GM19099 (cell line): ENCODE measurements around the gene YIF1A.

Source experiments
- POLR2A ChIP-seq: IDR thresholded peaks from 3 replicates; pipeline ENCODE4 v1.6.1; 2011; ENCODE audit warnings: low read depth; ENCODE audit not compliant: insufficient read length; ENCODE audit errors: extremely low read depth

The YIF1A gene

GRCh38 chr11:66274219-66274618 lies 14.7 kb downstream of the YIF1A start:
- TF ChIP-seq POLR2A: no peak

DNA sequence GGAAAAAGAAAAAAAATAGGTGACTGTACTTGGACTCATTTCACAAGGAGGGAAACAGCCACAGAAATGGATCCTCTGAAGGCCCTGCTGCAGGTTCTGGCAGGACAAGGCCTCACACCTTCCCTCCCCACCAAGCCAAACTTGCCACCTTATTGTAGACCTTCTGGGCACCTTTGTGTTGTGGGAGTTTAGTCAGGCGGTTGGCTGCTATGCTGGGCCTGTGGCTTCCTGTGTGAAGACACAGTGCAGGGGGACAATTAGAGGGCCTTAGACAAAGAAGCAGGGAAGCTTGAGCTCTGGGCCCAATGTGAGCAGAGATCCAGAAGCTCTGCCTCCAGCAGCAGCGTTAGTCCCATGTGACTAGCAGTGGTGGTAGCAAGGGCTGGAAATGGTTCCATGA lies 16.3 kb downstream of the YIF1A start:
- TF ChIP-seq POLR2A: no peak

GRCh38 chr11:66271816-66272215 lies 17.1 kb downstream of the YIF1A start:
- no peak for TF ChIP-seq POLR2A

- peak; percentile 15 for TF ChIP-seq POLR2A
These were observed 19.7 kb downstream of the YIF1A start for GRCh38 chr11:66268952-66269905.

DNA sequence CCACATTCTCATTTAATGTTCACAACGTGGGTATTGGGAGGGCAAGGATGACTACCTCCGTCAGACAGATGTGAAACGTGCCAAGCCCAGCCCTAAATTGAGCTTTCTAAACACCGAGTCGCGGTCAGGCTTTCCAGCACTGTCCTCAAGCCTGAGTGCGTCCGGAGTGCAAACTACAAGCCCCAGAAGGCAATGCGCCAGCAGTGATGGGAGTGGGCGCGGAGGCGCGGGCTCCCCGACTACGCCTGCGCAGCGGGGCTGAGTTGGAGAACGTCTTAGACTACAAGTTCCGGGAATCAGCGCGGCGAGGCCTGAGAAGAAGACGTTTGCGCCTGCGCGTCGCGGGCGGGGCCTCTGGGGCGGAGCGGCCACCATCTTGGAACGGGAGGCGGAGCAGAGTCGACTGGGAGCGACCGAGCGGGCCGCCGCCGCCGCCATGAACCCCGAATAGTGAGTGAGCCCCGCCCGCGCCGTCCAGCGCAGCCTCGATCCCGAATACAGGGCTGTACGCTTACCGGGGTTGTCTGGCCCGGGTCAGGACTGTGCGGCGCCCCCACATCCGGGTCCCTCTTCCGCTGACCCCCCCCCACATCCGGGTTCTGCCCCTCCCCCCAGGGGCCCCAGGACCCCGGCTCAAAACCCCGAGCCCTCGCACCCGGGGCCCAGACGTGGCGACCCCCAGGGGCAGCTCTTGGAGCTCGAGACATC lies 20.5 kb downstream of the YIF1A start, which contains the start of gene RAB1B:
Gene RAB1B, plus strand, starts transcription at position 396 of the 708 bp plus-strand sequence. Its CDS starts 41 bp downstream, at position 437.
- TF ChIP-seq POLR2A: peak; percentile 69

DNA sequence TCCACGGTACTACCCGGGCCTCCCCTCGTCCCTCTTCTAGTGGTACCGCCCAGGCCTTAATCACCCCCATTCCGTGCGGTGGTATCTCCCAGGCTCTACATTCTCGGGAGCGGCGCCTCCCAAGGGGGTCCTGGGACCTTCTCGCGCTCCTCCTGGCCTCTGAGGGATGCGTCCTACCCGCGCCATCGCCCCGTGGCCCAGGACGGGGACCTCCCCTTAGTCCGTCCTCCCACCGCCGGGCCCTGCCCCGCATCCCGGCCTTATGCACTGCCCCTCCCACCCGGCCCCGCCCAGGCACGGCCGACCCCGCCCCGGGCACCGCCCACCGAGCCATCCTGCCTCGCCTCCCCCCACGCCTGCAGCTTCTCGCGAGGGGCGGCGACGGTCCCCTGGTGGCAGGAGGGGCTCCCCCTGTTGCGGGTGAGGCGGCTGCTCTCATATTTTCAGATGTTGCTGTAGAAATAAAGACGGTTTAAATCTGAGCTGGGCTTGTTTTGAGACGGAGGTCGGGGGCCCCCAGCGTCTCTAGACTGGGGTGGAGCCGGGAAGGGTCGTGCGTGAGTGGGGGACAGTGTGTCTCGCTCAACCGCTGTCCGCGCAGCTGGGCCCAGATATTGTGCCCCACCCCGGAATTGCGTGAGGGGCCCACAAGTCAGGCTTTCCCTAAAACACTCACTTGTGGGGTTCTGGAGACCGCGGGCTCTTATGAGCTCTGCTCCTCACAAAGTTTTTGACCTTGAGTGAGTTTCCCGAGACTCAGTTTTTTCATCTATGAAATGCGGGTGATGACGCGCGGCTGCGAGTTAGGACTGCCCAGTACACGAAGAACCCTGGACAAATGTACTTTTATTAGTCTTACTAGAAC lies 21.3 kb downstream of the YIF1A start:
- TF ChIP-seq POLR2A: peak; percentile 17

GRCh38 chr11:66267039-66267378 lies 21.9 kb downstream of the YIF1A start:
- no peak for TF ChIP-seq POLR2A

DNA sequence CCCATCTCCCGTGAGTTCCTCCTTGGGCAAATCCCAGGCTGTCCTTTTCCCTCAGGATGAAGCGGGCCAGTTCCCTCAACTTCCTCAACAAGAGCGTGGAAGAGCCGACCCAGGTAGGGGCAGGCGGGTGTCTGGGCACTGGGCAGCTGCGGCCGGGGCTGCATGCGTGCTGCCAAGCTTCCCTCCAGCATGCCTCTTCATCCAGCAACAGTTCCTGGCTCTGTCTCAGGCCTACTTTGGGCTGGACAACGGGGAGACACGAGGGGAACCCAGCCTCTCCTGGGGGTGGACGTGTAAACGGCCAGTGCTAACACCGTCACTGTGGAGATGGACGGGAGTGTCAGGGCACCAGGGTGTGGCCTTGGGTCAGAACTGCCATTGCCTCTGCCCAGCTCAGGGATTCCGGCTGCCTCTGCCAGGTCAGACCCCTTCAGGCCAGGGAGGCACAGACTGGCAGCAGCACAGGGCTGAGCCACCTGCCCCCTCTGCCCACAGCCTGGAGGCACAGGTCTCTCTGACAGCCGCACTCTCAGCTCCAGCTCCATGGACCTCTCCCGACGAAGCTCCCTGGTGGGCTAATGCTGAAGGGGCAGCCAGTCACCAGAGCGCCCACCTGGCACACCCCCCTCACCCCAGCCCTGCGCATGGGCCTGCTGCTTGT lies 22.4 kb downstream of the YIF1A start:
- no peak for TF ChIP-seq POLR2A

- TF ChIP-seq POLR2A: no peak
These were observed 23.2 kb downstream of the YIF1A start for GRCh38 chr11:66265531-66266377.

DNA sequence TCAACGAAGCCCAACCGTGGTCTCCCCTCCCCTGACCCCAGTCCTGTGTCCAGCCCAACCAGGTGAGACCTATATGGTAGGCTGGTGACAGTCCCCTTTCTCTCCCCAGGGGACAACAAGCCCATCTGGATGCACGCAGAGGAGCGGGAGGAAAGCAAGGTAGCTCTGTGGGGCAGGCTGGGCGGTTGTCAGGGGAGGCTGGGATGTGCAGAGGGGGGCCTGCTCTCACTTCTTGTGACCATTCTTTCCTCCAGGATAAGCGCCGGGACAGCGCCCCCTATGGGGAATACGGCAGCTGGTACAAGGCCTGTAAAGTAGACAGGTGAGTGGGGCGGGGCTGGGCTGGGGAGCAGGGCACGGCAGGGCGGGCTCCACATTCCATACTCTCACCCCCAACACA lies 24.0 kb downstream of the YIF1A start:
- no peak for TF ChIP-seq POLR2A

- no peak for TF ChIP-seq POLR2A
These were observed 24.6 kb downstream of the YIF1A start for GRCh38 chr11:66264383-66264782.

- TF ChIP-seq POLR2A: no peak
These were observed 25.2 kb downstream of the YIF1A start for GRCh38 chr11:66263785-66264184.

GRCh38 chr11:66263231-66263630 lies 25.7 kb downstream of the YIF1A start:
- no peak for TF ChIP-seq POLR2A

DNA sequence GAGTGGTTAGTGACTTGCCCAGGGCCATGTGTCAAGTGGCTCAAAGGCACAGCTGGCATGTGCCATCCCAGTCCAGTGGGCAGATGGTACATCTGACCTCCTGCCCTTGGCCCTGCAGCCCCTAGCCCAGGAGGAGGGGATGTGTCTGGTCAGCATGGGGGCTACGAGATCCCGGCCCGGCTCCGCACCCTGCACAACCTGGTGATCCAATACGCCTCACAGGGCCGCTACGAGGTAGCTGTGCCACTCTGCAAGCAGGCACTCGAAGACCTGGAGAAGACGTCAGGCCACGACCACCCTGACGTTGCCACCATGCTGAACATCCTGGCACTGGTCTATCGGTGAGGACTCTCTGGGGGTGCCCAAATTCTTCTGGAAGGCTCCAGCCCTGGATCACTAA lies 26.2 kb downstream of the YIF1A start:
- TF ChIP-seq POLR2A: no peak
